Measurements from ENCODE around the gene MIP.

The MIP gene

DNA sequence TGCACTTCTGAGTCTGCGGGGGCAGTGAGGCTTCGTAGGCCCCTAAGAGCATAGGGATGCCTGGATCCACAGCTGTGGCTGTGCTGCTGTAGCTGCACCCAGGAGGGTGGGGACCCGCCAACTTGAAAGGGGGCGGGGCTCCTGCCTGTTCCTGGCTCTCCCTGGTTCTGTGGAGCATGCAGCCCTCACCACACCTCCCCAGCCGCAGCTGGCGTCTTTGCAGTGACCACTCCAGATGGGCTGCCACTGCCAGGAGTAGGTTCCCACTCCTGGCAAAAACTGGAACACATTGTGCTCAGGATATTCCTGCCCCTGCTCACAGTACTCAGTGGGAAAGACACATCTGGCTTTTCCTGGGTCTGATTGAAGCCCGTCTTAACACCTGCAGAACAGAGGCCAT lies 41.1 kb downstream of the MIP start:
- TF ChIP-seq, protein P1, sequence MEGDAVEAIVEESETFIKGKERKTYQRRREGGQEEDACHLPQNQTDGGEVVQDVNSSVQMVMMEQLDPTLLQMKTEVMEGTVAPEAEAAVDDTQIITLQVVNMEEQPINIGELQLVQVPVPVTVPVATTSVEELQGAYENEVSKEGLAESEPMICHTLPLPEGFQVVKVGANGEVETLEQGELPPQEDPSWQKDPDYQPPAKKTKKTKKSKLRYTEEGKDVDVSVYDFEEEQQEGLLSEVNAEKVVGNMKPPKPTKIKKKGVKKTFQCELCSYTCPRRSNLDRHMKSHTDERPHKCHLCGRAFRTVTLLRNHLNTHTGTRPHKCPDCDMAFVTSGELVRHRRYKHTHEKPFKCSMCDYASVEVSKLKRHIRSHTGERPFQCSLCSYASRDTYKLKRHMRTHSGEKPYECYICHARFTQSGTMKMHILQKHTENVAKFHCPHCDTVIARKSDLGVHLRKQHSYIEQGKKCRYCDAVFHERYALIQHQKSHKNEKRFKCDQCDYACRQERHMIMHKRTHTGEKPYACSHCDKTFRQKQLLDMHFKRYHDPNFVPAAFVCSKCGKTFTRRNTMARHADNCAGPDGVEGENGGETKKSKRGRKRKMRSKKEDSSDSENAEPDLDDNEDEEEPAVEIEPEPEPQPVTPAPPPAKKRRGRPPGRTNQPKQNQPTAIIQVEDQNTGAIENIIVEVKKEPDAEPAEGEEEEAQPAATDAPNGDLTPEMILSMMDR (IDR thresholded peaks at IDR 0.05): no peak

DNA sequence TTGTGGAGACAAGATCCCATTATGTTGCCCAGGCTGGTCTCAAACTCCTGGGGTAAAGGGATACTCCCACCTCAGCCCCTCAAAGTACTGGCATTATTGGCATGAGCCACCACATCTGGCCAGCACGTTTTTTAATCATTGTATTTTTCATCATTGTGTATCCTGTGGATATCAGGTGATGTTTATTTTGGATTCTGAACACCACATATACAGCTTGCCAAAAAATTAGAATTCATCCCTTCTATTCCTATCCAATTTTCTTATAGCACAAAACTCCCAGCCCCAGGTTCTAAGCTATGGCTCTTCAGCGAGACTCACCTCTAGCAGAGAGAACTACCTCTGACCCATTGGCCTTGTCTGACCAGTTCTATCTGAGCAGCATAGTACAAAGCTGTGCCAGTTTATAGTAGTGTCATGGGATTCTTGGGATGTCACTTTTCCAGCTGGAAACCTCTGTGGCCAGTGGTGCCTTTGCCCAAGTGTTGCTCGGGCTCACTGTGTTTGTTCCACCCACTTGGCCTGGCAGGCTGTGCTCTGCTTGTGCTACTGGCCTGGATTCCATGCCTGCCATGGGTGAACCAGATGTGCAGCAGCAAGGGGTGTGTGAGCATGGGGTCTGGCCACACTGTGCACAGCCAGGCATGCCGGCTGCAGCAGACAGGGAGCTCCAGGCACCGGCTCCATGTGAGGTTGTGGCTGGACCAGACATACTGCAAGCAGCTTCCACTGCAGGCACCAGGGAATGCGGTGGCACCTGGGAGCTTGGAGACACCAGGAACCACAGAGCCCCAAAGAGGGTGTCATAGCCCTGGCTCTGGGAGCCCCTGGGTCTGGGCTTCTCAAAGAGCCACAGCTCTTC lies 42.4 kb downstream of the MIP start:
- TF ChIP-seq, protein P1 (IDR thresholded peaks at IDR 0.05): no peak

DNA sequence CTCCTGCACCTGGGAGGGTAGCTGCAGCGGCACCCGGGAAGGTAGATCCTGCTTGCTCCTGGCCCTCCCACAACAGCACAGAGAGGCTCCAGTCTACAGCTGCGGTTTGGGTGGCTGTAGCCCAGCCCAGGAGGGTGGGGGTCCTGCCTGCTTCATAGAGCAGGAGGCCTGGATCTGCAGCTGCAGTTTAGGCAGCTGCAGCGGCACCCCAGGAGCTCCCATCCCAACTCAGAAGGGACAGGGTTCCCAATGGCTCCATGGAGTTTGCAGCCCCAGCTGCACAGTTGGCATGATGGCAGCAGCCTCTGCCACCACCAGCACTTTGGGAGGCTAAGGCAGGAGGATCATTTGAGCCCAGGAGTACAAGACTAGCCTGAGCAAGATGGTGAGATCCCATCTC lies 43.7 kb downstream of the MIP start:
- TF ChIP-seq, protein P1 (IDR thresholded peaks at IDR 0.05): no peak

DNA sequence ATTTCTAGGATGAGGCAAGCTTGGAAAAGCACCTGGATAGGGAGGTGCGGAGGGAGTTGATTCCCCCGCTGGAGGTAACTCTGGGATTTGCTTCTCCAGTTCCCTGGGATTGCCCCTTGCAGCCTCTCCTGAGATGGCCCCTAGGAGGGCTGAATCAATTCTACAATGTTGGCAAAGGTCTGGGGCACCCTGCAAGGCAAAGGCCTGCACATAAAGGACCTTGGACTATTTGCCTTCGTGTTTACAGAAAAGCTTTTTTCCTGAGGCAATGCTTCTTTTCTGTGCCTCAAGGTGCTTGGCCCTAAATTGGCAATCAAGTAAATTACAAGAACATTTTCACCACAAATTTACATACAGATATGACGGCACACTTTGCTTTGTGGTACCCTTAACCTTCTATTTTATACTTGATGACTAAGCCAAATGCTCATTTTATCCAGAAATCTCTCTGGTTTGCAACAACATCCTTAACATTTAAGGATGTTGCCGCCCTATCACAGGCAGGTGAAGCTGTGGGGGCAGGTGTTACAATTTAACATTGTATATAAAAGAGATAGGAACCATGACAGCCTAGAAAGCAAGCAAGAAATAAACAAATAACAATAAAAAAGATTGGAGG lies 45.5 kb downstream of the MIP start:
- TF ChIP-seq, protein P1 (IDR thresholded peaks at IDR 0.05): no peak

Data from LNCAP (cell line).